MG63 (cell line): ENCODE data around the gene PTPRN2. TPM values are rescaled to one million over a fixed set of nuclear protein-coding genes. Genes with fewer than 3 reads are reported as not detected.
A peak's percentile ranks its signal among the peaks of the same experiment; 100 is the strongest.
"Not testable (repeated sequence)": the region's sequence is repeated elsewhere in the genome, so short reads cannot be mapped to it uniquely, and the experiment has no call there.

Source experiments
- DNase-seq: peaks from one replicate; pipeline ENCODE4 v3.0.0-alpha.2; 2020
- H3K27me3 ChIP-seq: fragments of 250-450 bp; sonication (Bioruptor Pico); 2 replicates; pipeline ENCODE4 v1.5.1; 2020; ENCODE audit warnings: mild to moderate bottlenecking, moderate library complexity
- H3K36me3 ChIP-seq: fragments of 250-450 bp; sonication (Bioruptor Pico); 2 replicates; pipeline ENCODE4 v1.5.1; 2020; ENCODE audit warnings: mild to moderate bottlenecking, moderate library complexity
- H3K4me3 ChIP-seq: fragments of 250-450 bp; sonication (Bioruptor Pico); 2 replicates; pipeline ENCODE4 v1.5.1; 2020; ENCODE audit warnings: mild to moderate bottlenecking, moderate library complexity
- H3K9me3 ChIP-seq: fragments of 250-450 bp; sonication (Bioruptor Pico); 2 replicates; pipeline ENCODE4 v1.5.1; 2020; ENCODE audit warnings: mild to moderate bottlenecking, moderate library complexity
- total RNA-seq: library from RNA; depleted of rRNA; stranded (reverse); fragments of >200 nt; shearing (Covaris generic); gene quantifications from 2 replicates; pipeline ENCODE4 v1.2.3, GENCODE V29; 2014; ENCODE audit warnings: low replicate concordance

The PTPRN2 gene
- total RNA-seq, 1 experiment from 2014 or later, result 0.16 TPM

DNA sequence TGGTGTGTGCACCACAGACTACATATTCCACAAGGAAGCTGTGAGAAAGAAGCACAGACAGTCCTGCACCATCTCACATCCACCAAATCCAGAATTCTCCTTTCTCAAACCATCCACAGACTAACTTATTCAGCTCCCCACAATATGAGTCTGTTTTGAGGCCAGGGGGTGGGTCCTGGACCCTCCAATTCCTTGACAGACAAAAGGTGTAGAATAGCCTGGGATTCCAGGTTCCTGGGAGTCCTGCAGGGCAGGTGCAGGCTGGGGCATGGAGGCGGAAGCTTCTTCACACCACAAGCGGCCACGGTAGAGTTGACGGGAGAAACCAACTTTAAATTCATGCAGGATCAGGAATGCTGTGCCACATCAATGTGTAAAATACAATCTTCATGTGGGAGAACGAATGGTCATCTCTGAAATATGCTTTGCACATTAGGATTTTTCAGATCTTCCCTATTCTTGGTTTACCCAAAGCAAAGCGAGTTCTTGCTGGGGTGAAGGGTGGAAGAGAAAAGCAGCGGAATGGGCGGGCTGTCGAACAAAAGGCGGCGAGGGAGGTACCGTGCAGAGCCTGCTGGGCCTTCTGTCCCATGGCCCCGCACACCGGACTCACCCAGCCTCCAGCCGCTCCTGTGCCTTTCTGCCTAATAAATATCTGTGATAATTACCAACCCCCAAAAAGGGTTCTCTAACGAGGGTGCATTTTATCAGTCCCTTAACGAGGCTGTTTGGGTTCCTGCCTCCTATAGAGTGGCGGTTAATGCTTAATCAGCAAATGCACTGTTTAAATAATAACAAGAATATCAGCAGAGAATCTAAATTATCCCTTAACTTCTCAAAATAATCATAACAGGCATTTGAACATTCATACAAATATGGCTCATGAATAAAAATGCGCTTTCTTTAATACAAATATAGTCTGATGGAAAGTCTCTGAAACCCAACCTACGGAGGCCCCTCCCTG, 736.9 kb downstream of the PTPRN2 start:
- no peaks in the 10 kb centered on the region for H3K27me3 ChIP-seq
- H3K36me3 ChIP-seq, result no peaks in the 10 kb centered on the region
- H3K4me3 ChIP-seq, result no peak overlapping the region
- H3K9me3 ChIP-seq, result no peaks in the 10 kb centered on the region
- no peak for DNase-seq

DNA sequence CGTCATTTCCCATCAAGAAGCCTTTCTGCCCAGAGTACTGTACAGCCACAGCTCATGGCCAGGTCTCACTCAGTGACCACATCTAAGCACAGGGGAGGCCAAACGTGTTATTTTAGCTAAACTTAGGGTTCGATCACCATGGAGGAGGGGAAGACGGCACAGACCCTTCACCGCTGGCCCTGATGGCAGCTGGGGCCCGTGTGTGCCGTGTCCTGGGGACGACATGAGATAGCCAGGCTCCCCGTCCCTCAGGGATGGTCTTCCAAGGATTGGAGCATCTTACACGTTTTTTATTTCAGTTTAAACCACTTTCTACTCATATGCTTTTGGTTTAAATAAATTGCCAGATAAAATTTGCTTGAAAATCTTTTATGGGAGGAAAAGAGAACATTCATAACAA, 737.9 kb downstream of the PTPRN2 start:
- no peaks in the 10 kb centered on the region for H3K36me3 ChIP-seq
- no peaks in the 10 kb centered on the region for H3K27me3 ChIP-seq
- DNase-seq, result no peak
- H3K9me3 ChIP-seq, result no peaks in the 10 kb centered on the region
- no peak overlapping the region for H3K4me3 ChIP-seq

DNA sequence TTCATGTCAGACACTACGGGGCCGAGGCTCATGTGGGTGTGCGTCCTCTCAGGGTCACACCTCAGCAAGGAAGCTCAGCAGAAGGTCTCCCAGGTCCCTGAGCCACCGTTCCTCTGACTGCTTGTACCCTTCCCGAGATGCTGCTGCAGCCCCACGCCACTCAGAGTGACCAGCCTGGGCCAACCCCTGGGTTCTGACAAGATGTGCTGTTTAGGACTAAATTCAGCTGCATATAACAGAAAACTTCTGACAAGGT, 738.4 kb downstream of the PTPRN2 start:
- no peaks in the 10 kb centered on the region for H3K9me3 ChIP-seq

DNA sequence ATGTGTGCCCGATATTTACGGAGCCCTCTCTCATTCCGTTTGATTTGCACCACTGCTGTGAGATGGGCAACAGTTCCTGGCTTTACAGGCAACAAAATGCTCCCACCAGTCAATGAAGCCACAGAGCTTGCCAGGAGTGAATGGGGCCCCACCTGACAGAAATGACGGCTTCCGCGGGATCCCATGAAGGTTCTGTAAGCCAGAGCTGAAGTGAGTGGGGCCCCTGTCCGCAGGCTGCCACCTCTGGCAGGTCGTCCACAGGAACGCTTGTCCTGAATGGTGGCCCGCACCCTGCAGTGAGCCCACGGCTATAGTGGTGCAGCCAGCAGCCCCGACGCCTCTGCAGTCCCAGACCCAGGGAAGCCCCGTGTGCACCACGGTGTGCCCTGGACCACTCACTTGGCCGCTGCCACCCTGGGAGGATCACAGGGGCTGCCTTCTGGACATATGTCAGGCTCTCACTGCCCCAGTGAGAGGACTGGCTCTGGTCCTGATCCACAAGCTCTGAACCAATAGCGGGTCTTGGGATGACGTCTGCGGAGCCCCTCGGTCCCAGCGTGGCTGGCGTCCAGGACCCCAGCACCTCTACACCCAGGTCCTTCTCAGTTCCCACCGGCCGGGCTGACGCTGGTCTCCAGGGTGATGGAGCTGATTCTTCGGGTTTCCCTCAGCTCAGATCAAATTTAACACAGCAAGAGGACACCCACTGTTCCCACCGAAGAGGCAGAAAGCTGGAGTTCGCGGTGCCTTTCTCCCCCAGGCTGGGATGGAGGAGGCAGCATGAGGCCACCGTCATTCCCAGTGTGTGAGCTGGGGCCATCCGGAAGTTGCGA, 738.9 kb downstream of the PTPRN2 start:
- no peak overlapping the region for H3K4me3 ChIP-seq
- H3K36me3 ChIP-seq, result no peaks in the 10 kb centered on the region
- no peaks in the 10 kb centered on the region for H3K9me3 ChIP-seq
- H3K27me3 ChIP-seq, result no peaks in the 10 kb centered on the region
- DNase-seq, result no peak

More for the DNA sequence above, 738.4 kb downstream of the PTPRN2 start:
- no peaks in the 10 kb centered on the region for H3K27me3 ChIP-seq
- DNase-seq, result no peak
- no peak overlapping the region for H3K4me3 ChIP-seq
- no peaks in the 10 kb centered on the region for H3K36me3 ChIP-seq

DNA sequence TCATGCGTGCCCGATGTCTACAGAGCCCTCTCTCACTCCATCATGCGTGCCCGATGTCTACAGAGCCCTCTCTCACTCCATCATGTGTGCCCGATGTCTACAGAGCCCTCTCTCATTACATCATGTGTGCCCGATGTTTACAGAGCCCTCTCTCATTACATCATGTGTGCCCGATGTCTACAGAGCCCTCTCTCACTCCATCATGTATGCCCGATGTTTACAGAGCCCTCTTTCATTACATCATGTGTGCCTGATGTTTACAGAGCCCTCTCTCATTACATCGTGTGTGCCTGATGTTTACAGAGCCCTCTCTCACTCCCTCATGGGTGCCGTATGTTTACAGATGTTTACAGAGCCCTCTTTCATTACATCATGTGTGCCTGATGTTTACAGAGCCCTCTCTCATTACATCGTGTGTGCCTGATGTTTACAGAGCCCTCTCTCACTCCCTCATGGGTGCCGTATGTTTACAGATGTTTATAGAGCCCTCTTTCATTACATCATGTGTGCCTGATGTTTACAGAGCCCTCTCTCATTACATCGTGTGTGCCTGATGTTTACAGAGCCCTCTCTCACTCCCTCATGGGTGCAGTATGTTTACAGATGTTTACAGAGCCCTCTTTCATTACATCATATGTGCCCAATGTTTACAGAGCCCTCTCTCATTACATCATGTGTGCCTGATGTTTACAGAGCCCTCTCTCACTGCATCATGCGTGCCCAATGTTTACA, 739.7 kb downstream of the PTPRN2 start:
- H3K9me3 ChIP-seq, H3K36me3 ChIP-seq, H3K4me3 ChIP-seq, H3K27me3 ChIP-seq, DNase-seq: not testable (repeated sequence)

DNA sequence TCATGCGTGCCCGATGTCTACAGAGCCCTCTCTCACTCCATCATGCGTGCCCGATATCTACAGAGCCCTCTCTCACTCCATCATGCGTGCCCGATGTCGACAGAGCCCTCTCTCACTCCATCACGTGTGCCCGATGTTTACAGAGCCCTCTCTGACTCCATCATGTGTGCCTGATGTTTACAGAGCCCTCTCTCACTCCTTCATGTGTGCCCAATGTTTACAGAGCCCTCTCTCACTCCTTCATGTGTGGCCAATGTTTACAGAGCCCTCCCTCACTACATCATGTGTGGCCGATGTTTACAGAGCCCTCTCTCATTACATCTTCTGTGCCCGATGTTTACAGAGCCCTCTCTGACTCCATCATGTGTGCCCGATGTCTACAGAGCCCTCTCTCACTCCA, 740.9 kb downstream of the PTPRN2 start:
- not testable (repeated sequence) for DNase-seq, H3K27me3 ChIP-seq, H3K4me3 ChIP-seq, H3K36me3 ChIP-seq, H3K9me3 ChIP-seq

DNA sequence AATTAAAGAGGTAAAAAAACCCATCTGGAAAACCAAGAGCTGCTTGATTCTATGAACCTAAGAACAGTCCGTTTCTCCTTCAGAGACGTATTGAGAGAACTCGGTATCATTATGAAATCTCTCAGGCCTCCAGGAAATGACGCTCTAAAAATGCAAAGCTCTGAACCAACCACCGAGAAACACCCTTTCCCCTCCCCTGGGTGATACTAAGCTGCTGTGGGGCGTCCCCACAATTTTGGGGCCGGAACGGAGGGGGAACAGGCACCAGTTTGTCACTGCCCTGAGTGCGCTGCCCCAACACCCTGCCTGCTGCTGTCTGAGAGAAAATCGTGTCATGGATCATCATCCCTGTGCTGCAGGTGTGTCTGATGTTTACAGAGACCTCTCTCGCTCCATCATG, 741.4 kb downstream of the PTPRN2 start:
- Histone ChIP-seq H3K27me3 (no peaks in the 10 kb centered on the region), H3K9me3 (no peaks in the 10 kb centered on the region), H3K36me3 (no peaks in the 10 kb centered on the region), H3K4me3 (no peak overlapping the region)
- no peak for DNase-seq

DNA sequence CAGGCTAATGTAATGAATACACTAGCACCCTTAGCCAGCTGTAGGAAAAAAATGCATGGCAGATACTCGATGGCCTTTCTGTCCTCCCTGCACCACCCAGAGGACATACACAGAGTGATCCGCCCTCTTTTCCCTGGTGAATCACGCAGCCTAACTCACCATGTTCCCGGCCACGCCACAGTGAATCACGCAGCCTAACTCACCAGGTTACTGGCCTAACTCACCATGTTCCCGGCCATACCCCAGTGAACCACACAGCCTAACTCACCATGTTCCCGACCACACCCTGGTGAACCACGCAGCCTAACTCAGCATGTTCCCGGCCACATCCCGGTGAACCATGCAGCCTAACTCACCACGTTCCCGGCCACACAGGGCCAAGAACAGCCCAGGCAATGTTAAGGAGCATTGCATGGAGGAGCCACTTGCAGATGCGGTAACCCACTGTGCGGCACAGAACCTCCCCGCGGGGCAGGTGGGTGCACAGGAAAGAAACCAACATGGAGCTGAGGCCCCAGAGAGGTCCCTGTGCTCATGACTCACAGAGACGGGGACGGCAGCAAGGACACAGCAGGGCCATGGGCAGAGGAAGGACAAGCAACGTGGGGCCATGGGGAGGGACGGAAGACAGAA, 742.3 kb downstream of the PTPRN2 start:
- Histone ChIP-seq H3K9me3 (no peaks in the 10 kb centered on the region), H3K27me3 (no peaks in the 10 kb centered on the region), H3K36me3 (no peaks in the 10 kb centered on the region), H3K4me3 (no peak overlapping the region)
- DNase-seq, result peak; percentile 87

DNA sequence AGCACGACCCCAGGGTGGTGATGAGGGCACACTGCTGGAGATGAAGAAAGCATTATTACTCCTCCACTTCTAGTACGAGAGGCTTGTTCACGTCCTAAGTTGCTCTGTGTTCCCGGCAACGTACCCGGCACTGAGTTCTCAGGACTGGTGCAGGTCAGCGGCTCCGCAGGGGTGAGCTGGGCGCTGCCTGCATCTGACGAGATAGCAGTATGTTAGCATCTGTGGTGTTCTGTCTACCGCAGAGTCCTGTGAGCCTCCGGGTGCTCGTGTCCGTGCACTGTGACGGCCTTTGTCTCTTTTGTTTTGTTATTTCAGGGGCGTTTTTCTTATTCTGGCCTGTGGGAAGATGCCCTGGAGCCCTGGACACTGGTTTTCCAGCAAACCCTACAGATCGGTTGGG, 743.0 kb downstream of the PTPRN2 start:
- Histone ChIP-seq H3K9me3 (no peaks in the 10 kb centered on the region), H3K36me3 (no peaks in the 10 kb centered on the region), H3K27me3 (no peaks in the 10 kb centered on the region), H3K4me3 (no peak overlapping the region)
- DNase-seq, result no peak

DNA sequence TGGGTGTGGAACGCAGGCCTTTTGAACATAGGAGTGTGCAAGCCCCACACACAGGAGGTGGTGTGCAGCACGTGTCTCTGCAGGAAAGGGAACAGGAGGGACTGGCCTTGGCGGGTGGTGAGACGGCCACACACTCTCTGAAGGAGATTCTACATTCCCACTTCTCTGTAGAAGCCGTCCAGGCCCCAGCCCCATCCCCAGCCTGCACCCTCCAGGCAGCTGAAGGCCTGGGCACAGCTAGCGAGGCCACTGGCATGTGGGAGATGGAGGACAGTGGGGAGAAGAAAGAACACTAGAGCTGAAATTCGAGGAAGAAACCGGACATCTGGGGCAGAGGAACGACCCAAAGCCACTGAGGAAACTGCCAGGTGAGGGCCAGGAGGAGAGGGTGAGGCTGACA, 743.5 kb downstream of the PTPRN2 start:
- no peaks in the 10 kb centered on the region for H3K36me3 ChIP-seq
- no peak for DNase-seq
- no peaks in the 10 kb centered on the region for H3K27me3 ChIP-seq
- H3K4me3 ChIP-seq, result no peak overlapping the region
- no peaks in the 10 kb centered on the region for H3K9me3 ChIP-seq

DNA sequence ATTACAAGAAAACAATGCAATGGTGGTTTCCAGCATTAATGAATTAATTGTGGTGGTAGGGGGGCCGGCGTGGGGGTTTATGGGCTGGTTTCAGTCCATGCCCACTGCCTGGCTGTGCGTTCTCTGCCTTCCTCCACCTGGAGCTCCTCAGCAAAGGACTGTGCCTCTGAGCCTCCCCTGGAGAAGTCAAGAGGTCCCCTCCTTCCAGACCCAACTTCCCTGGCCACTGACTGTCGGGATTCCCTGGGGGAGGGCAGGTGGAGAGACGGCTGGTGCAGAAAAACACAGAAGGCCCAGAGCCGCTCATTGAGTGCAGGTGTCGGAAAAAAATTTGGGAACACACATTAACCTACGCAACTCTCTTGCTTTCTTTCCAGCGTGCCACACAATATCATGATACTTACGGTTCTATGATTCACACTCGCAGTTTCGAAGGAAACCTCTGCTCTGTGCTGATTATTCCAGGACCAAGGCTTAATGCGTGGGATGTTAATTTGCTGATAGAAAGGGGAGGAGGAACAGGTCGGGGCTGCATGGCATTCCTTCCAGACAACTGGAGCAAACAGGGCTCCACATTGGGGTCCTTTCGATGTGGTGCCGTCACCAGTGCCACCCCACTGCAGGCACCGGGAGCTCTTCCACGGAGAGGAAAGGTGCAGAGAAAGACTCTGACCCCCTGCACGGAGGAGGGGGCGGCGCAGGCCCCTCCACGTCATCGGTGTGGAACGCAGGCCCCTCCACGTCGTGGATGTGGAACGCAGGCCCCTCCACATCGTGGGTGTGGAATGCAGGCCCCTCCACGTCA, 744.1 kb downstream of the PTPRN2 start:
- no peaks in the 10 kb centered on the region for H3K36me3 ChIP-seq
- no peak overlapping the region for H3K4me3 ChIP-seq
- no peaks in the 10 kb centered on the region for H3K27me3 ChIP-seq
- DNase-seq, result no peak
- H3K9me3 ChIP-seq, result no peaks in the 10 kb centered on the region

DNA sequence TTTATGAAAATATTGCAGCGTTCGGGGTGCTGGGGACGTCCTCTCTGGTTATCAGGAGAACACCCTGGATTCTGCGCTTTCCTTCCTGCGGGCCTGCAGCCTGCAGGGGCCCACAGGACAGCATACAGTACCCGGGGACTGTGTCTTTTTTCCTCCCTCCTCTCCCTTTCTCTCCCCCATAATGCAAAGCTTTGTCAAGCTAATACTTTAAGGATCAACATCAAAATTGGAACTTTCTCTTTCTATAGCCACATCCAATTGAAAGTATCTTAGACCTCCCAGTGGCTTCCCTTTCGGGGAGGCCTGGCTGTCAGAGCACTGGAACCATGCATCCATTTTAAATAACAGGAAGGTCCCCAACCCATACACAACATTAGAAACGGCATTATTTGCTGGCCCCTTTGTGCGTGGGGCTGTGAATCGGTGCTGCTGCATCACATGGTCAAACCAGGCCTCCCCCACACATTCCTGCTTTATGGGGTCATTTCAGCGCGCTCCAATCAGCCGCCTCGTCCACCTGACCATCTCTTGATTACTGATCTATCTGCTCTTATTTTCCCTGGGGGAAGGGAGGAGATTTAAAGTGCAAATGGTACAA, 745.8 kb downstream of the PTPRN2 start:
- no peaks in the 10 kb centered on the region for H3K36me3 ChIP-seq
- H3K9me3 ChIP-seq, result no peaks in the 10 kb centered on the region
- H3K27me3 ChIP-seq, result no peaks in the 10 kb centered on the region
- no peak overlapping the region for H3K4me3 ChIP-seq
- DNase-seq, result no peak

DNA sequence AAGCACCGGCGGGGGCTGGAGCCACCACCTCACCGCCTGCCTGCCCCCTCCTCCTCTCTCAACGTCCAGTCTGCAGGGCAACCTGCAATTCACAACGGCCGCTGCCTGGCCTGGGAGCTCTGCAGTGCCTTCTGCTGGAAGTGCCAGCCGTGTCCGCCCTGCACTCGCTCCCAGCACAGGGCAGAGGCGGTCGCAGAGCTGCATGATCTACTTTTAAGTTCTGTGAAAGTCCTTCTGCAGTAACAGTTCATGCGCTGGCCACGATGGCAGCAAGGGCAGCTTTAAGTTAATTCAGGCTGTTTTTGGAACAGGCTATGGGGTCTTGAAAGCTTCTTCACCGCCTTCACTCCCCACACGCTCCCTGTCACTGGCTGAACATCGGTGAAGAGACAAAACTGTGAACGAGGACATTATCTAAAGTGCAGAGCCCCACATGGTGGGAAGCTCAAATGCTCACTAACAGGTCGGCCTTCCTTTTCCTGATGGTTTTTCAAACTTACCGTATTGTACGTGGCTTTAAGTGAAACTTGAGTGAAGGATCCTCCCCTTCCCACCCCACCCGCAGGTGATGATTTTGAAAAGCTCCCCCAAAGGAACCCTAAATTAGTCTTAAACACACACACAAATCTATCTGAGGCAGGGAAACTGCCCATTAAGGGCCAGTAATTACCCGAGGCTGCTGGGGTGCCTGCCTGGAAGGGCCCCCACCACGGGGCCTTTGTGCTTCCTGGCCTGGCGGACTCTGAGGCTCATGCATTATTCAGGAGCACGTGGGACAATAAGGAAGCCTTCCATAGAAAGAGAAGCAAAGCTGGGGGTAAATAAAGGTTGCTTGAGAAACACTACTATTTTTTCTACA, 746.5 kb downstream of the PTPRN2 start:
- no peak overlapping the region for H3K4me3 ChIP-seq
- H3K36me3 ChIP-seq, result no peaks in the 10 kb centered on the region
- no peaks in the 10 kb centered on the region for H3K27me3 ChIP-seq
- DNase-seq, result no peak
- H3K9me3 ChIP-seq, result no peaks in the 10 kb centered on the region

DNA sequence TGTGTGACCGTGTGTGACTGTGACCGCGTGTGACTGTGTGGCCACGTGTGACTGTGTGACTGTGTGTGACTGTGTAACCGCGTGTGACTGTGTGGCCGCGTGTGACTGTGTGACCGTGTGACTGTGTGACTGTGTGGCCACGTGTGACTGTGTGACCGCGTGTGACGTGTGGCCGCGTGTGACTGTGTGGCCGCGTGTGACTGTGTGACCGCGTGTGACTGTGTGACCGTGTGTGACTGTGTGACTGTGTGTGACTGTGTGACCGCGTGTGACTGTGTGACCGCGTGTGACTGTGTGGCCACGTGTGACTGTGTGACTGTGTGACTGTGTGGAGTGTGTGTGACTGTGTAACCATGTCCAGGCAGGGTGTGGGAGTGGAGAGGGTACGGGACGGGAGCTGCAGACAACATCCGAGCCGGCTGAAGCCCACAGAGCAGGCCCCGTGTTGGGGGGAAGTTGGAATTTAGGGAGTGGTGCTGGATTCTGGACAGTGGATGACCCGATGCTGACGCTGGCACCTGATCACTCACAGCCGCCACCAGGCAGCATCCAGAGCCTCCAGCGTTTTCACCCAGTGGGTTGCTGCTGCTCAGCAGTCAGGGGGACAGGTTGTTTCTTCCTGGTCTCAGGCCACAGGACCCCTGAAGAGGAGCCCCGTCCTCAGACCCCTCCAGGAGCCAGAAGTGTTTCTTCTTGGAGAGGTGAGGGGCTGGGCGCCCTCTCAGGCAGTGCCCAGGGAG, 747.3 kb downstream of the PTPRN2 start:
- Histone ChIP-seq H3K36me3 (no peaks in the 10 kb centered on the region), H3K4me3 (no peak overlapping the region), H3K9me3 (no peaks in the 10 kb centered on the region), H3K27me3 (no peaks in the 10 kb centered on the region)
- DNase-seq, result no peak
